CD4-positive, alpha-beta T cell (primary cell): ENCODE measurements around the gene GMCL2. TPM values are rescaled to one million over a fixed set of nuclear protein-coding genes. Genes with fewer than 3 reads are reported as not detected.

Experiments
- ATAC-seq: fragments of 200-7000 bp; cut with Tn5 transposase; one replicate; pipeline ENCODE4 v1.10.0; 2022; ENCODE audit warnings: mild to moderate bottlenecking; ENCODE audit not compliant: poor library complexity
- CTCF ChIA-PET: fragments of 350-600 bp; sonication (Branson Sonifier 250); formaldehyde crosslinking; loops from one replicate; lab custom pipeline; 2021; ENCODE audit warnings: antibody characterized with exemption, inconsistent platforms; lab: Charles Lee
- POLR2A ChIA-PET: fragments of 350-600 bp; sonication (Branson Sonifier 250); formaldehyde crosslinking; loops from one replicate; lab custom pipeline; 2021; ENCODE audit warnings: antibody characterized with exemption, inconsistent platforms; lab: Charles Lee
- DNase-seq, 14 experiments: peaks; one replicate each; pipeline ENCODE4 v3.0.0-alpha.2; 2013 to 2020; ENCODE audit warnings: mixed read lengths in 2 of 14
- H3K27ac ChIP-seq, 2 donors: one replicate each; pipeline versions ENCODE4 v1.5.1 to v1.7.0; 2013; ENCODE audit warnings: low read length in 2 of 2, low read depth in 1 of 2, mild to moderate bottlenecking in 1 of 2
- H3K27me3 ChIP-seq, 2 experiments: 1 replicate in 1 of 2; 2 replicates in 1 of 2; pipeline versions ENCODE4 v1.6.1 to v1.7.0; 2013; ENCODE audit warnings: low read length in 2 of 2, control low read depth in 1 of 2, mild to moderate bottlenecking in 1 of 2, moderate library complexity in 1 of 2; ENCODE audit not compliant: insufficient read depth in 2 of 2, control insufficient read depth in 1 of 2
- H3K36me3 ChIP-seq: one replicate; pipeline ENCODE4 v1.6.1; 2013; ENCODE audit warnings: low read length, control low read depth; ENCODE audit not compliant: insufficient read depth
- H3K4me1 ChIP-seq: one replicate; pipeline ENCODE4 v1.6.1; 2013; ENCODE audit warnings: low read length, control low read depth; ENCODE audit not compliant: insufficient read depth
- H3K4me3 ChIP-seq: one replicate; pipeline ENCODE4 v1.5.1; 2013; ENCODE audit warnings: mild to moderate bottlenecking, low read length, moderate library complexity
- H3K9me3 ChIP-seq, 2 experiments: 1 replicate in 1 of 2; 2 replicates in 1 of 2; pipeline versions ENCODE4 v1.6.1 to v1.7.0; 2013; ENCODE audit warnings: low read length in 2 of 2, mild to moderate bottlenecking in 2 of 2, control low read depth in 1 of 2, moderate library complexity in 1 of 2; ENCODE audit not compliant: control insufficient read depth in 1 of 2, insufficient read depth in 1 of 2
- H3K27ac Mint-ChIP-seq: one replicate; pipeline ENCODE4 v1.8.0; 2020; ENCODE audit warnings: mixed read lengths
- H3K27me3 Mint-ChIP-seq: one replicate; pipeline ENCODE4 v1.8.0; 2021; ENCODE audit warnings: mixed read lengths
- H3K36me3 Mint-ChIP-seq: one replicate; pipeline ENCODE4 v1.8.0; 2021; ENCODE audit warnings: low read depth, mixed read lengths
- H3K4me1 Mint-ChIP-seq: one replicate; pipeline ENCODE4 v1.8.0; 2021; ENCODE audit warnings: low read depth, mixed read lengths
- H3K4me3 Mint-ChIP-seq: one replicate; pipeline ENCODE4 v1.8.0; 2020; ENCODE audit warnings: mild to moderate bottlenecking, mixed read lengths
- H3K9me3 Mint-ChIP-seq: one replicate; pipeline ENCODE4 v1.8.0; 2020; ENCODE audit warnings: mixed read lengths
- intact Hi-C, 2 experiments: fragments of 100-400 bp; cut with DNase I in 1 of 2; cut with micrococcal nuclease in 1 of 2; formaldehyde crosslinking; loops; one replicate each; pipeline versions ENCODE4 v1.15.1 to v1.9.0; 2023 to 2025; cut with DNase I, micrococcal nuclease
- total RNA-seq, 174 experiments: library from RNA in 2 of 174; stranded (reverse) in 2 of 174; gene quantifications; one replicate each; pipeline ENCODE4 v1.2.3 and lab custom pipeline; 2021 to 2026
- TF ChIP-seq, protein P1 (sequence below): fragments of 200-600 bp; IDR thresholded peaks from one replicate; pipeline ENCODE4 v1.8.0; 2022; ENCODE audit warnings: antibody characterized with exemption, mild to moderate bottlenecking

The GMCL2 gene
- total RNA-seq, 2 experiments from 2014 or later = not detected

DNA sequence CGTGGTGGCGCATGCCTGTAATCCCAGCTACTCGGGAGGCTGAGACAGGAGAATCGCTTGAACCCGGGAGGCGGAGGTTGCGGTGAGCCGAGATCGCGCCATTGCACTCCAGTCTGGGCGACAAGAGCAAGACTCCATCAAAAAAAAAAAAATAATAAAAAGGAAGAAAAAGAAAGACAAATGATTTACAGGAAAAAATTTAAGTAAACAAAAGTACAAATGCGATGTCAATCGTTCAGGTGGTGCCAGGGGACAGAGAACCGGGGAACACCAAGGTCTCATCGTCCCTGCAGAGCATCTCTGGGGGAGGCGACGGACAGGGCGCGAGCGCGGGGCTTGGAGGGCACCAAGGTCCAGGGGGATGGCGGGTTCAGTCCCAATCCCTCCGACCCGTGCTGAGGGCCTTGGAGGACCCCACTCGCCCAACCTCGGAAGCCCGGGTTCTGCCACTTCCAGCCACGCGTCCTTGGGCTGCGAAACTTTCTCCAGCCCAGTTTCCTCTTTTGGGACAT, 16.6 kb upstream of the GMCL2 start:
- H3K36me3 ChIP-seq = peaks cover 25% of the 10 kb centered on the region
- peak overlapping the region; percentile 93 for H3K27ac Mint-ChIP-seq
- peaks cover 4% of the 10 kb centered on the region for H3K27me3 Mint-ChIP-seq
- ChIA-PET POLR2A (interaction anchor here (0.7 to 2.2 kb wide), 22 partner anchors 10 to 1842 kb away, joined by 3 to 19 read pairs (median 4); partner anchors contain the start of genes CLK4, FAF2, KIAA1191 and NHP2), CTCF (interaction anchor here (1.1 to 1.4 kb wide), 3 partner anchors 31 to 83 kb away, joined by 3 to 7 read pairs (median 3); partner anchors contain the start of gene NHP2)
- H3K4me3 Mint-ChIP-seq = peak overlapping the region; percentile 100
- ATAC-seq = peak; percentile 1
- H3K9me3 ChIP-seq = no peaks in the 10 kb centered on the region
- H3K27me3 ChIP-seq = no peaks in the 10 kb centered on the region
- H3K4me1 ChIP-seq = peaks cover 35% of the 10 kb centered on the region
- H3K4me3 ChIP-seq = peak overlapping the region; percentile 97
- H3K27ac ChIP-seq = peak overlapping the region in 1 of 2 donors; percentile 62
- intact Hi-C loops = loop anchor here in 1 of 2 experiments (5.0 to 10.0 kb wide), 2 partner anchors 651 to 1559 kb away; partner anchors contain the start of genes FAM193B and TSPAN17
- no peak for DNase-seq
- TF ChIP-seq, protein P1, sequence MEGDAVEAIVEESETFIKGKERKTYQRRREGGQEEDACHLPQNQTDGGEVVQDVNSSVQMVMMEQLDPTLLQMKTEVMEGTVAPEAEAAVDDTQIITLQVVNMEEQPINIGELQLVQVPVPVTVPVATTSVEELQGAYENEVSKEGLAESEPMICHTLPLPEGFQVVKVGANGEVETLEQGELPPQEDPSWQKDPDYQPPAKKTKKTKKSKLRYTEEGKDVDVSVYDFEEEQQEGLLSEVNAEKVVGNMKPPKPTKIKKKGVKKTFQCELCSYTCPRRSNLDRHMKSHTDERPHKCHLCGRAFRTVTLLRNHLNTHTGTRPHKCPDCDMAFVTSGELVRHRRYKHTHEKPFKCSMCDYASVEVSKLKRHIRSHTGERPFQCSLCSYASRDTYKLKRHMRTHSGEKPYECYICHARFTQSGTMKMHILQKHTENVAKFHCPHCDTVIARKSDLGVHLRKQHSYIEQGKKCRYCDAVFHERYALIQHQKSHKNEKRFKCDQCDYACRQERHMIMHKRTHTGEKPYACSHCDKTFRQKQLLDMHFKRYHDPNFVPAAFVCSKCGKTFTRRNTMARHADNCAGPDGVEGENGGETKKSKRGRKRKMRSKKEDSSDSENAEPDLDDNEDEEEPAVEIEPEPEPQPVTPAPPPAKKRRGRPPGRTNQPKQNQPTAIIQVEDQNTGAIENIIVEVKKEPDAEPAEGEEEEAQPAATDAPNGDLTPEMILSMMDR = no peak
- H3K36me3 Mint-ChIP-seq = peaks cover 40% of the 10 kb centered on the region
- H3K4me1 Mint-ChIP-seq = peaks cover 38% of the 10 kb centered on the region
- no peaks in the 10 kb centered on the region for H3K9me3 Mint-ChIP-seq

GRCh38 chr5:178202541-178202940, 15.4 kb upstream of the GMCL2 start:
- peaks cover 26% of the 10 kb centered on the region for H3K4me1 Mint-ChIP-seq
- H3K4me3 Mint-ChIP-seq = peak overlapping the region; percentile 75
- Histone ChIP-seq H3K27me3 (no peaks in the 10 kb centered on the region), H3K4me1 (peaks cover 29% of the 10 kb centered on the region), H3K27ac (no peak overlapping the region), H3K4me3 (no peak overlapping the region), H3K36me3 (peaks cover 14% of the 10 kb centered on the region), H3K9me3 (no peaks in the 10 kb centered on the region)
- no peak overlapping the region for H3K27ac Mint-ChIP-seq
- peaks cover 4% of the 10 kb centered on the region for H3K27me3 Mint-ChIP-seq
- intact Hi-C loops = loop anchor here in 1 of 2 experiments (5.0 to 10.0 kb wide), 2 partner anchors 650 to 1558 kb away; partner anchors contain the start of genes FAM193B and TSPAN17
- no peaks in the 10 kb centered on the region for H3K9me3 Mint-ChIP-seq
- TF ChIP-seq, protein P1 = no peak
- H3K36me3 Mint-ChIP-seq = peaks cover 28% of the 10 kb centered on the region
- ATAC-seq (no peak), DNase-seq (peak in 1 of 14 experiments; percentile 8)
- ChIA-PET POLR2A (no interaction called here), CTCF (no interaction called here)

DNA sequence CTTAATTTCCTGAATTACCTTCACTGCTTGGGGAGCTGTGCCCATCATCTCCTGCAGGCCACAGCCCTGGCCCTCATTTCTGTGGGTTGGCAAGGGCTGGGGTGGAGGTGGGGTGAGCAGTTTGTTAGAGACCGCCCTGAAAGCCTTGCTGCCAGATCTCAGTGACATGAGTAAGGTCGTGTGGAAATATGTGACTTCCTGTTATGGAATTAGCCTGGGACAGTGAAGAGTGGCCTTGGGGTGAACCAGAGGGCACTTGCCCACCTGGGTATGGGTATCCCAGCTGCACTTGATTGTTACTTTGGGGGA, 14.7 kb upstream of the GMCL2 start:
- H3K4me1 Mint-ChIP-seq = peaks cover 20% of the 10 kb centered on the region
- Histone ChIP-seq H3K4me1 (peaks cover 22% of the 10 kb centered on the region), H3K27me3 (no peaks in the 10 kb centered on the region), H3K9me3 (no peaks in the 10 kb centered on the region), H3K4me3 (no peak overlapping the region), H3K27ac (no peak overlapping the region), H3K36me3 (peaks cover 7% of the 10 kb centered on the region)
- peak overlapping the region; percentile 9 for H3K27ac Mint-ChIP-seq
- peaks cover 4% of the 10 kb centered on the region for H3K27me3 Mint-ChIP-seq
- TF ChIP-seq, protein P1 = no peak
- POLR2A ChIA-PET = no interaction called here
- peak overlapping the region; percentile 76 for H3K4me3 Mint-ChIP-seq
- H3K9me3 Mint-ChIP-seq = no peaks in the 10 kb centered on the region
- DNase-seq = peak in 1 of 14 experiments; percentile 15
- CTCF ChIA-PET = no interaction called here
- intact Hi-C loops = loop anchor here in 1 of 2 experiments (5.0 to 10.0 kb wide), 2 partner anchors 650 to 1557 kb away; partner anchors contain the start of genes FAM193B and TSPAN17
- no peak for ATAC-seq
- peaks cover 22% of the 10 kb centered on the region for H3K36me3 Mint-ChIP-seq
